GM18861 (cell line): ENCODE measurements around the gene OSBPL2.

Source experiments
- ATAC-seq: cut with Tn5 transposase; IDR thresholded peaks from one replicate; pipeline ENCODE4 v1.9.1; 2021; ENCODE audit not compliant: unreplicated experiment

Gene OSBPL2

GRCh38 chr20:62336775-62337557, 98.6 kb downstream of the OSBPL2 start:
- no peak for ATAC-seq

DNA sequence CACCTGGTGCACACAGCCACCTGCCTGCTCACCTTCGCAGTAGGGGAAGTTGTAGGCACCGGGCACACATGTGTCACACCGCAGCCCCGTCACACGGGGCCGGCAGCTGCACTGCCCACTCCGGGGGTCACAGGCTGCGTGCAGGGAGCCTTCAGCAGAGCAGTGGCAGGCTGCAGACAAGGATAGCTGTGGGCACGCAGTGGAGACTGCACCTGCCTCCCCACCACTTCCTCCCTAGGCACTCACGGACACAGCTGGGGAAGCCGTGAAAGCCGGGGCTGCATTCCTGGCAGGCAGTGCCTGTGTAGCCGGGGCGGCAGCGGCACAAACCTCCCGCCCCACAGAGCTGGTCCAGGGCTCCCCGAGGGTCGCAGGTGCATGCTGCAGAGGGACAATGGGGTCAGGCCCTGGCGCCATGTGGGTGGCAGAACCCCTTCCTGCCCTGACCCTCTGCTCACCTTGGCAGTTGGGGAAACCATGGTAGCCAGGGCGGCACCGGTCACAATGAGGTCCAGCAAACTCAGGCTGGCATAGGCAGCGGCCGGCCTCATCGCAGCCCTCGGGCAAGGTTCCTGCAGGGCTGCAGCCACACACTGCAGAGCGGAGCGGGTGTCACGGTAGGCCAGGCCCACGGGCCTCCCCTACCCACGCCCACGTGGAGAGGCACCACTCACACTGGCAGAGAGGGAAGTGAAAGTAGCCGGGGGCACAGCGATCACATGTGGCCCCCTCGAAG, 99.4 kb downstream of the OSBPL2 start:
- peak; percentile 43 for ATAC-seq

- ATAC-seq, result no peak
These were observed 99.9 kb downstream of the OSBPL2 start for GRCh38 chr20:62338294-62338620.

DNA sequence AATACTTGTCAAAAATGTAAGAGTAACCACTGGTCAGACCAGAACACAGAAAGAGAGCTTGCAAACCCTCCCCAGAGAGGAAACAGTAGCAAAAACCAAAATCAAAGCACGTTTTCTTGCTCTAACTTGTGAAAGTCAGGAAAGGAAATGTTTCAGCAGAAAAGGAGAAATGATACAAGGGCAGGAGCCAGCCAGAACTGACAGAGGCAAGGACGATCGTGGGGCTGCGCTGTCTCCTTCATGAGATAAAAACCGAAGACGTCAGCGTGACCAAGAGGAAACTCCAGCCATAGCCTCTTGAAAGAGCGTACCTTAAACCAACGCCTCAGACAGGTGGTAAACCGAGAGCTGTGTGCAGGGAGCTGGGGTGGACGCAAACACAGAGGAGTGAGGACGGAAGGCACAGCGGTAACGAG, 101.3 kb downstream of the OSBPL2 start:
- ATAC-seq, result peak; percentile 59

DNA sequence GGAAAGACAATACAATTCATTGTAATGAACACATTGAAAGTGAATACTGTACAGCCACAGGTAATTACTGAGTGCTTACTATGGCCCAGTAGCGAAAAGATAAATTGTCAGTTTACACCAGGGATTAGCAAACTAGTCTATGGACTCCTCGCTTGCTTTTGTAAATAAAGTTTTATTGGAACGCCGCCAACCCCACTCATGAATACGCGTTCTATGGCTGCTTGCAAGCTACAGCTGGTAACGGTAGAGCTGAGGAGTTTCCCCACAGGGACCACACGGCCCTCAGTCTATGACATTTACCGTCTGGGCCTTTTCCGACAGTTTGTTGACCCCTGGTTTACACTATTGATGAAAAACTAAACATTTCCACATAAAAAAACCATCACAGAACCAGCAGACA, 104.6 kb downstream of the OSBPL2 start:
- ATAC-seq, result no peak

GRCh38 chr20:62344092-62344491, 105.8 kb downstream of the OSBPL2 start:
- no peak for ATAC-seq

DNA sequence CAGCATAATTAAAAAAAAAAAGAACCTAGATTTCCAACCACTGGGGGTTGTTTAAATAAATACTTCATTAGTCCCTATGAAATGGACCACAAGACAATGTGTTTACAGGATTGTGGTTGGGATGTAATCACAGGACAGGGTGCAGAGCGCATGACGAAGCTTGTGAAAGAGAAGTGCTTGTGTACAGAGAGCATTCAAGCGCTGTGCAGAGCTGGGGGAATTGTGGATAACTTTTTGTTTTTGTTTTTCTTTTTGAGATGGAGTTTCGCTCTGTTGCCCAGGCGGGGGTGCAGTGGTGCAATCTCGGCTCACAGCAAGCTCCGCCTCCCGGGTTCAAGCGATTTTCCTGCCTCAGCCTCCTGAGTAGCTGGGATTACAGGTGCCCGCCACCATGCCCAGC, 106.5 kb downstream of the OSBPL2 start:
- ATAC-seq, result no peak
